ENCODE data around the gene GRIK2.

GRIK2 gene

GRCh38 chr6:101458336-101458735 is 64.8 kb downstream of the GRIK2 start:
- DNase-seq = peak; percentile 90

DNA sequence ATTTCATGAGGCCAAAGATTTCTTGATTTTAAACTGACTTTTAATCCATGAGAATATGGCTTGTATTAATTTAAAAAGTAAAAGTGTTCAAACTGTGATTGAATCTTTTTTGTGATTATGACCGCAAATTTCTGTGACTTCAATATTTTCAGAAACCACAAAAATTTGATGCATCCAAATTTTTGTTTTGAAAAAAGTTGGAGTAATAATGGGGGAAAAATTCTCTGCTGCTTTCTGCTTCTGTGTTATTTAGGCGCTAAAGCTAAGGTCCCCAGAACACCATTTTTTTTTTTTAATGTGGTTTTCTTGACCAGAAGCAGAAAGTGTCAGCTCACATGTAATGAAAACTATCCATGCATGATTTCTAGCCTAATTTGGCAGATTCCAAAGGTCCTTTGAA is 65.3 kb downstream of the GRIK2 start:
- peak; percentile 74 for DNase-seq

DNA sequence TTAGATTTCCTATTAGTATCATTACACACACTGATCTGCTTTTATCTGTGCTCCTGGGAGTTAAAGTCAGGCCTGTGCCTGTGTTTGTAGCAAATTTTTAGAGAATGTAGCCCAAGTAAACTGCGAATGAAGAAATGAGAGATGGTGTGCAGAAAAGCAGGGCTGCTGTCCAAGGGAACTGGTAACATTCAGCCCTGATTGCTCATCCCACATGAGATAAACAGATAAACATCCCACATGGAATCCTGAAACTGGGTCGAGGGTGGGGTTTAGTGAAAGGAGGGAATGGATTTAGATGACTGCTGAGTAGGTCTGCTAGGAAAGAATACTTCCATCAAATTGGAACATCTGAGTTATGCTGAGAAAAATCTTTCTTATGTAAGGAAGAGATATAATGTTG is 69.1 kb downstream of the GRIK2 start:
- DNase-seq = peak; percentile 48

DNA sequence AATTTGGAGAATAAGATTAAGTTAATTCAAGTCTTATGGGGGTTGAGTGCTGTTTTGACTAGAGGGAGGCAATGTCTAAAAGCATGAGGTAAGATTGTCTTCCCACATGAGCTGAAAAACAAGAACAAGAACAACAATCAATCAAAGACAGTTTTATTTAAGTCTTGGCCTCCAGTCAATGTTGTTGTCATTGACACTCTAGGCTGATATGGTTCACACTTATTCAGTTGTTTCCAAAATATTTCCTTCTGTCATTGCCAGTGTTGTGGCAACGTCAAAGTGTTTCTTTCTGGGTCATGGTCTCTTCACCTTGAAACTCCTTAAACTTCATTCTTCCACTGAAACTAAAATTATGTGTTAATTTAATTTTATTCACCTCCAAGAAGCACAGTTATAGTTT is 72.4 kb downstream of the GRIK2 start:
- DNase-seq = no peak

GRCh38 chr6:101477436-101477835 is 83.9 kb downstream of the GRIK2 start:
- no peak for DNase-seq

GRCh38 chr6:101478891-101479290 is 85.4 kb downstream of the GRIK2 start:
- no peak for DNase-seq

DNA sequence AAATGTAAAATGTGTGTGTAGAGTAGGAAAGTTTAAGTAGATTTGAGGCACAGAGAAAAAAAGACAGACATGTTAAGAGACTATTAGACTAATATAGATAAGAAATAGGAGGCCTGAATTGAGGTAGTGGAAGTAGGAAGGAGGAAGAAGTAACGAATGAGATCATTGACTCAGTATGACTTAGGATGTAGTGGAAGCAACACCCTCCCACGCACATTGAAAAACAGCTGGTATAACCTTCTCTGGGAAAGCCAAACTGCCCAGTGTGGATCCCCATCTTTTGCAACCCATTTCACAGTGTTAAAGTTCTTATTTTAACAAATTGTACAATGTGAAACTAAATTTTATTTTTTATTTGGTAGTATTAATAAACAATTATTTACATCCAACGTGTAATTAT is 89.1 kb downstream of the GRIK2 start:
- no peak for DNase-seq

- DNase-seq = no peak
Observed at GRCh38 chr6:101484781-101485180, 91.3 kb downstream of the GRIK2 start.

- no peak for DNase-seq
Observed at GRCh38 chr6:101486124-101486523, 92.6 kb downstream of the GRIK2 start.

- DNase-seq = no peak
Observed at GRCh38 chr6:101486726-101487125, 93.2 kb downstream of the GRIK2 start.

GRCh38 chr6:101489456-101489855 is 95.9 kb downstream of the GRIK2 start:
- no peak for DNase-seq

GRCh38 chr6:101490857-101491256 is 97.3 kb downstream of the GRIK2 start:
- no peak for DNase-seq

GRCh38 chr6:101502818-101503217 is 109.3 kb downstream of the GRIK2 start:
- no peak for DNase-seq

DNA sequence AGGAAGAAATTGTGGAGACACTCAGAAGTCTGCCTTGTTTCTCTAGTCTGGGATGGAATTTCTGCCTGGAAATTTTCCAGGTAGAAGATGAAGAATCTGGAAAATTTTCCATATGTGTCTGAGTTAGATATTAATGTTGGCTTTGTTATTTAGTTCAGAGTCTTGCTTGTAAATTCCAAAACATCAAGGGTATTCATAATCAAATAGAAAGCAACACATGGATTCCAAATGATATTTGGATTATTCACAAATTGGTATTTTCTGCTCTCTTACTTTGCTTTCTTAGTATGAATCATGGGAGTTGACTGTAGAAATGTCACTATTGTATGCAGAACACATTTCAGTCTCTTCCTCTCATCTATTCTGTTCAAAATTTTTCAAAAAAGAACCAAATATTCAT is 116.0 kb downstream of the GRIK2 start:
- DNase-seq = peak; percentile 86

GRCh38 chr6:101513181-101513580 is 119.7 kb downstream of the GRIK2 start:
- DNase-seq = no peak

DNA sequence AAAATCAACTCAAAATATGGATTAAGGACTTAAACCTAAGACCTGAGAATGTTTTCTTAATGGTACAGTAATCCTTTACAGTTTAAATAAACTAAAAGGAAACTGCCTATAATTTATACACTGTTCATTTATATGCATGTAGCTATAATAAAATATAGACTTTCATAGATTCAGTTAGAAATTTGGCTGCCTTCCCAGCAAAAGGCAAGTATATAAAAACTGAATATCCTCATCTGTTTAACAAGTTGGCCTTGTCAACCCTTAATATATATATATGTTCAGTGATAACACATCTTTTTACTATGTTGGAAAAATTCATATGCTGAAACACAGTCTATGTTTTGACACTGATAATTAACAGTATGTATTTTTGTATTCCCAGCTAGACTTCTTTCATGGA is 123.1 kb downstream of the GRIK2 start:
- DNase-seq = no peak

GRCh38 chr6:101517632-101518031 is 124.1 kb downstream of the GRIK2 start:
- no peak for DNase-seq

DNA sequence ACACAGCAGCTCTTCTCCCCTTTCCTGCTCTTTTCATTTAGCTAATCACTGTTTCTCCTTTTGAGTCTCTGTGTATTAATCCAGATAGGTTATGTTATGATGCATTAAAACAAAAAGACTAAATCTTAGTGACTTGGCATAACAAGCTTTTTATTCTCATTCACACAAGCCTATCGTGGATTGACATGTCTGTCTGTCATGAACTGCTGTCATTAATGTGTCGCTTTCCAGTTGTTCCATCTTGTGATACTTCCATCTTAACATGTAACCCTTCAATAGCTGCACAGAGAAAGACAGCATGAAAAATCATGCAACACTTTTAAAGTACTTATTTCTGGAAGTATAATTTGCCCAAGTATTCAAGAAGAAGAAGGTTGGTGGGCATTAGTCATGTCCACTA is 128.7 kb downstream of the GRIK2 start:
- DNase-seq = no peak

DNA sequence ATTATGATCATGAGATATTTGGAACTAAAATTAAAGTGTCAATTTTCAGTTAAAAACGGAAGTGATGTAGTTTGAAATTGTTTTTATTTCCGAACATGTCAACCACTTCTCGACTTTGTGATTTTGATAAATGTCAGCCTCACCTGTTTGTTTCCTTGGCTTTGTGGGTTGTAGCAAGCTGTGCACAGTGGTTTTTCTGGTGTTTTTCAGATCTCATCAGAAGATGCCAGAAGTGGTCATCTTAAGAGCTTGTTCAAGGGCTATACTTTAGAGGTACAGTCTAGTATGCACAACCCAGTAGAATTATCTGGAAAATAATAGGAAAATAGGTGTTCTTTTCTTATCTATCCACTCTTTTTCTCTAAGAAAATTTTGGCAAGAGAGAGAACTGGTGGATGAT is 134.0 kb downstream of the GRIK2 start:
- no peak for DNase-seq

- DNase-seq = peak; percentile 4
Observed at GRCh38 chr6:101528801-101529200, 135.3 kb downstream of the GRIK2 start.

GRCh38 chr6:101531538-101531937 is 138.0 kb downstream of the GRIK2 start:
- DNase-seq = no peak

GRCh38 chr6:101534386-101534785 is 140.9 kb downstream of the GRIK2 start:
- peak; percentile 82 for DNase-seq

- DNase-seq = peak; percentile 19
Observed at GRCh38 chr6:101534821-101535220, 141.3 kb downstream of the GRIK2 start.

DNA sequence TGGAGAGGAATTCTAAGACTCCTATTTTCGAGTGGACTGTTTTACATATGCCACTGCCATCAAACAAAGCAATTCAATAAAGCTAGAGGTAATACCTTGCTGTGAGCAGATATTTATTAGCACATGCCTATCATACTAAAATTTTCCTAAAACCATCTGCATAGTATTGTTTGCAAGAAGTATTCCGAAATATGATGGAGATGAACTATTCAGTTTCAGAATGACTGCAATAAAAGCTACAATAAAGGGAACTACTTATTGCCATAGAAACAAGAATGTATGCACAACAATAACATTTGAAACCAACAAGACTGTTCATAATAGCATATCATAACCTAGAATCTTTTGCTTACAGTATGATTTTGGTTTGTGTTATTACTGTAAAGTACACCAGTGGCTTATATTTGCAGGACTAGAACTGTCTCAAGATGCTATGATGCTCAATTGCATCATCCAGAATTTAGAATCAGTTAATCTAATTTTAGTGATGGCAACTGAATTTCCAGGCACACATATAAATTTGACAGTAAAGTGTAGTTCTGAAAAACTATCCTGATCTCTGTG is 144.3 kb downstream of the GRIK2 start:
- peak; percentile 41 for DNase-seq

- peak; percentile 84 for DNase-seq
Observed at GRCh38 chr6:101539510-101540245, 146.2 kb downstream of the GRIK2 start.
